Activated effector memory CD4-positive, alpha-beta T cell treated with Interleukin-2 at 50 U/mL for 16 hours (primary cell): ENCODE results near the gene ARMC9.

Experiments used
- DNase-seq: peaks from one replicate; pipeline ENCODE4 v3.0.0-alpha.2; 2020

ARMC9 gene

DNA sequence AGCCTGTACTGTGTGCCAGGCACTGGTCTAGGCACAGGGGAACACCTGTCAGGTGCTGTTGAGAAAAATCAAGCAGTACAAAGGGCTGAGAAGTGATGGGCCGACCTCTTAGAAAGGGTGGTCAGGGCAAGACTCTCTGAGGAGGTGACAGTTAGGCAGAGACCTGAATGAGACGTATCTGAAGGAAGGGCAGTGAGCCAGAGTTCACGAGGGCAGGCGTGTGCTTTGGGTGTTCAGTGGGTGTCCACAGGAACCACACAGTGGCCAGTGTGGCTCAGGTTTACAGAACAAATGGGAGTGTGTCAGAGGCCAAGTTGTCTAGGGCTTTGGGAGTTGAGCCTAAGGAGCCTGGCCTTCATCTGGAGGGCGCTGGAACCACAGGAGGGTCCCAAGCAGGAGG, 6.2 kb downstream of the ARMC9 start:
- DNase-seq, result no peak

- no peak for DNase-seq
Measured at GRCh38 chr2:231207734-231208133, 9.3 kb downstream of the ARMC9 start.

- DNase-seq, result no peak
Measured at GRCh38 chr2:231210782-231211181, 12.4 kb downstream of the ARMC9 start.

- DNase-seq, result no peak
Measured at GRCh38 chr2:231211486-231211885, 13.1 kb downstream of the ARMC9 start.

GRCh38 chr2:231212329-231212845, 14.0 kb downstream of the ARMC9 start:
- DNase-seq, result no peak

DNA sequence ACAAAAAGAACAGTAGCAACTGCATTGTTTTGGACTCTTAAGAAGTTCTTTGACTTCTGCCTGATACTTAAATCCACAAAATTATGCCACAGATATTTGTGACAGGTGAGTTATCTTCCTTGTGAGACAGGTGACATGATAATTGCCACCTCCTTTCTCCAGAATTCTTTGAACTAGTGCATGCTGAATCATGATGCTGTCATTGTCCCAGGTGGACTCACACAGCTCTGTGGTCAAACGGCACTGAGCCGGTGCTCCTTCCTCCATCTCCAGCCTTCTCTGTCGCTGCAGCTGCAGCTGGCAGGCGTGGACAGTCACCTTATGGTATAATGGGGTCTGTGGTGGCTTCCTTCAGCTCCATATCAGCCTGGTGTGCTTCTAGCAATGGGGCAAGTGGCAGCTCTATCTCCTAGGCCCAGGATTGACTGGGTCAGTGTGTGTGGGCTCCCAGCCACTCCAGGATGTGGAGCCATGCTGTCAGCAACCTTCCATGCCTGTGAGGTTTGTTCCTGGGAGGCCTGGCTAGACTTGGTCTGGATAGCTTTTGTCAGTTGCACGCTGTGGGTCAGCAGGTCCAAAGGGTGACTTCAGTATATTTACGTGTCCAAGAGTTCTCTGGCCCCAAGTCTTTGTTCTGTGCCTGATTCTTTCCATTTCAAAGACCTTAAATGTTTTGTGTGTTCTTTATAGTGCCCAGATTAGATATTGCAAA, 15.7 kb downstream of the ARMC9 start:
- DNase-seq, result no peak

- DNase-seq, result no peak
Measured at GRCh38 chr2:231218366-231218765, 19.9 kb downstream of the ARMC9 start.

DNA sequence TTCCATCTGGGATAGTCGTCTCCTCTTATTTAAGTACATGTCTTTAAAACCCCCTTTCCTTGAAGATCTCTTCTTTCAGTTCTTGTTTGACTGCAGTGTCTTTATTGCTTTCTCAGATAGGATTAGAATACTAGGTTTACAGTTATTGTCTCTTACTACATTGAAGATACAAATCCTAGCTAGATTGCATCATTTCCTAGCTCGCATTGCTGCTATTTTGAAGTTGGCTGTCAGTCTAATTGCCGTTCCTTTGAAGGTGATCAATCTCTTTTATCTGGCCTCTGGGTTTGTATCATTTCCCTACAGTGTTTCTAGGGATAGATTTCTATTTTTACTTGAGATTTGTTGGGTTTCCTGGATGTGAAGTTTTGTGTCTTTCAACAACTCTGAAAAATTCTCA, 20.9 kb downstream of the ARMC9 start:
- no peak for DNase-seq

GRCh38 chr2:231221761-231222160, 23.3 kb downstream of the ARMC9 start:
- DNase-seq, result no peak

- DNase-seq, result no peak
Measured at GRCh38 chr2:231222318-231223000, 24.0 kb downstream of the ARMC9 start.

- DNase-seq, result no peak
Measured at GRCh38 chr2:231223001-231223375, 24.6 kb downstream of the ARMC9 start.

DNA sequence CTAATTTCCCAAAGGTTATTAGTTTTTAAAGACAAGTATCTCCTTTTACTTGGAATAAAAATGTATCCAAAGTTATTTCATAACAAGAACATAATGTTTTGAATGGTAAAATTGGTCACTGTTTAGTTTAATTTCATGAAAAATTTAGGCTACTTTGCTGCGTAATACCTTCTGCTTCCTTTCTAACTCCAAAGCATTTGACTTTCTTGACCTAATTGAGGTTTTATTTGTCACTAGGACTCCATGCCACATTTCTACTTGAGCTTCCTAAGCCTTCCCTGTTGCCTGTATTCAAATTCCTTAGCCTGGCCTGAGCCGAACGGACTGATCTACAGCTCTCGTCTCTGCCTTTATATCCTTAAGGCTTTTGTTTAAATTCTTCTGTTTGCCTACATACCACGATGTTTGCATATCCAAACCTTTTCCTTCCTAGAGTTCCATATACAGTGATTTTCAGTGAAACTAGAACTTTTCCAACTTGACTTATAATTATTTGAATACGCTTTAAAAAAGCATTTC, 25.1 kb downstream of the ARMC9 start:
- no peak for DNase-seq

DNA sequence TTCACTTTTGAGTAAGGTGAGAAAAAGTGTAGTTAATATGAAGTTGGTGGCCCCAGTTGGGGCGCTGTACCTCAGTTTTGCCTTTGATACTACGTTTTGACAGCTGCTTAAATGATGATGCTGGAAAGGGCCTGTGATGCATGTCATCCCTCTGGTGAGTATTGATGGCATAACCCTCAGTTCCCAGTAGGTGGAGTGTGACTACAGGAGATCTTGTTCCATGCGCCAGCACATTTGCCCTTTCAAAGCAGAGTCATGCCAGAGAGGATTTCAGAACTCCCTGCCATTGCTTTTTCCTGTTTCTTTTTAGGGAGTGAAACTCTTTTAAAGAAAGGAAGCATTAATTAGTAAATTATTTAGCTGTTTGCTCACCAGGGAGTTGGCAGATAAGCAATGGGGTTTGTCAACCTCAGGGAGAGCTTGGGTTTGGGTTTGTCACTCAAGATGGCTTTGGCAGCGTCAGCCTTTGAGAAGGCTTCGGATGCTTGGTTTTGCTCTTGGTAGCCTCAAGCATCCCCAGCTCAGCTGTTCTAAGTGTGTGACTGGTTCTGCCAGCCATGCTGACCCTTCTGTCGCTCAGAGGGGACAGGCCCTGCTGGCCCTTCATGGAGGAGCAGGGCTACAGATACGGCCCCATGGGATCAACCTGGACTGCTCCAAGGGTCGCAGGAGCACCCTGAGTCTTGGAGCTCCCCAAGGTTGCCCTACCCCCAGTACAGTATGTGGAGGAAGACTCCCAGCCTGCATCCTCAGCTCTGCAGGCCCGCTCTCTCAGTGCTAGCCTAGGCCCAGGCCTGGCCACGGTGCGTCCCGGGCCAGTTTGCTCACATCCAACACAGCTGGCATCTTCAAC, 29.1 kb downstream of the ARMC9 start:
- DNase-seq, result no peak

DNA sequence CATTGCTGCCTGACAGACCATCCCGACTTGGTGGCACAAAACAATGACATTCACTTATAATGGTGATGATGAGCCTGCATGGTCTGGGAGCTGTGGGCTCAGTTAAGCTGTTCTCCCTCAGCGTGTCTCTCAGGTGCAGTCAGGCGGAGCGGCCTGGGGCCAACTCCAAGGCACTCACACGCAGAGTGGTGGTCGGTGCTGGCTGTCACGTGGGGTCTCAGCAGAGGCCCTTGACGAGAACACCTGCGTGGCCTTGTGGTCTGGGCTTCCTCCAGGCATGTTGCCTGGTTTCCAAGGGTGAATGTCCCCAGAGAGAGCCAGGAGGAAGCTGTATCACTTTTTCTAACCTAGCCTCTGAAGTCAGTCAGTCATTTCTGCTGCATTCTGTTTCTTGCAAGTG, 29.8 kb downstream of the ARMC9 start:
- DNase-seq, result no peak

GRCh38 chr2:231228974-231229529, 30.6 kb downstream of the ARMC9 start:
- no peak for DNase-seq

GRCh38 chr2:231235217-231235616, 36.8 kb downstream of the ARMC9 start:
- no peak for DNase-seq

GRCh38 chr2:231238689-231239088, 40.3 kb downstream of the ARMC9 start:
- DNase-seq, result no peak

DNA sequence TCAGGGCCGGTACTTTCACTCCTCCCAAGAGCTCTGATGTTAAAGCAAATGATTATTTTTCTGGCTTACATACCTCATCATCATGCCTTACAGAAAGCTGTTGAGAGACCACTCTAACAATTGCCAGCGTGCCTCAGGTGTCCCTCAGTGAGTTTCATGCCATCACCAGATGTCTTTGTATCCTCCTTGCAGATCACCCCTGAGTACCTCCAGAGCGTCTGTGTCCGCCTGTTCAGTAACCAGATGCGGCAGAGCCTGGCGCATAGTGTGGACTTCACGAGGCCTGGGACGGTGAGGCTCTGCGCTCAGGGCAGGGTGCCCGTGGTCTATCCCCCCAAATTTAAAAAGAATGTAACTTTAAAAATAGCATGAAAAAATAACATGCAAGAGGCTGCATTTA, 41.3 kb downstream of the ARMC9 start:
- DNase-seq, result no peak

GRCh38 chr2:231241755-231242507, 43.5 kb downstream of the ARMC9 start:
- DNase-seq, result no peak

DNA sequence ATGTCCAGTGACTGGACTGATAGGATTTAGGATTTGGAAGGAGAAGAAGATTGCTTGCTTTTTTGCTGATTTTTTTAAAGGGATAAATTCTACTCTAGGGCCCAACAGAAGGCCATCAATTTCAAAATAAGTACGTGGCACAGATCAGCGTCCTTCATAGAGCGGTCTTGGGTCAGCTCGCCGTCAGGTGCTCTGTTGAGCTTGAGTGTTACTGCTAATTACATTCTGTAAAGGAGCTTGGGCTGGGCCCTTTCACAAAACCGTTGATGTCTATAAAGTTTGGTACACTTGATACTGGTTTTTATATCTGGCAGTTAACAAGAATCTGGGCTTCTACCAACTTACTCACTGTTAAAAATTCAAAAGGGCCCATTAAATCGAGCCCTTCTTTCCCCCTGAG, 45.4 kb downstream of the ARMC9 start:
- DNase-seq, result no peak

GRCh38 chr2:231244382-231245248, 46.2 kb downstream of the ARMC9 start:
- DNase-seq, result no peak
